Neural cell (in vitro differentiated cells): ENCODE measurements around the gene SH3TC1. TPM values are rescaled to one million over a fixed set of nuclear protein-coding genes. Genes with fewer than 3 reads are reported as not detected.

ENCODE experiments used
- H2AFZ ChIP-seq: fragments of 200-600, 300-800 bp; sonication (generic), shearing (Covaris generic); 2 replicates; pipeline ENCODE4 v1.6.0; 2014; ENCODE audit warnings: low read depth, mild to moderate bottlenecking, antibody characterized with exemption, low read length, moderate library complexity
- H3F3A ChIP-seq: fragments of 200-600 bp; shearing (Covaris generic); 2 replicates; pipeline ENCODE4 v1.6.1; 2016; ENCODE audit warnings: mild to moderate bottlenecking, moderate library complexity, mixed read lengths, antibody characterized with exemption, low read length; ENCODE audit not compliant: insufficient read depth, poor library complexity, severe bottlenecking
- H3K27ac ChIP-seq: fragments of 200-600, 300-800 bp; sonication (generic), shearing (Covaris generic); 2 replicates; pipeline ENCODE4 v1.5.1; 2014; ENCODE audit warnings: mild to moderate bottlenecking, low read length, moderate library complexity
- H3K27me3 ChIP-seq: fragments of 300-800, 200-600 bp; sonication (generic), shearing (Covaris generic); 2 replicates; pipeline ENCODE4 v1.6.0; 2014; ENCODE audit warnings: mild to moderate bottlenecking, low read depth, low read length, moderate library complexity; ENCODE audit not compliant: insufficient read depth
- H3K36me3 ChIP-seq: fragments of 300-800, 200-600 bp; sonication (generic), shearing (Covaris generic); 2 replicates; pipeline ENCODE4 v1.5.1; 2014; ENCODE audit warnings: mild to moderate bottlenecking, antibody characterized with exemption, low read length, moderate library complexity; ENCODE audit not compliant: insufficient read depth
- H3K4me2 ChIP-seq: fragments of 300-800, 200-600 bp; sonication (generic), shearing (Covaris generic); 2 replicates; pipeline ENCODE4 v1.6.0; 2014; ENCODE audit warnings: mild to moderate bottlenecking, low read length
- H3K4me3 ChIP-seq: fragments of 300-800, 200-600 bp; sonication (generic), shearing (Covaris generic); 2 replicates; pipeline ENCODE4 v1.5.1; 2014; ENCODE audit warnings: mild to moderate bottlenecking, low read length, moderate library complexity
- H3K79me2 ChIP-seq: fragments of 200-600 bp; shearing (Covaris generic); replicated peaks from 2 replicates; pipeline ENCODE4 v1.6.0; 2014; ENCODE audit warnings: mild to moderate bottlenecking, low read length, moderate library complexity; ENCODE audit not compliant: insufficient read depth
- H3K9ac ChIP-seq: fragments of 300-800, 200-600 bp; sonication (generic), shearing (Covaris generic); 2 replicates; pipeline ENCODE4 v1.6.1; 2016; ENCODE audit warnings: mild to moderate bottlenecking, low read length, mixed read lengths
- H3K9me2 ChIP-seq: fragments of 200-600 bp; shearing (Covaris generic); 2 replicates; pipeline ENCODE4 v1.6.1; 2016; ENCODE audit warnings: mild to moderate bottlenecking, low read length, mixed read lengths; ENCODE audit not compliant: insufficient read depth
- H3K9me3 ChIP-seq: fragments of 200-600, 300-800 bp; sonication (generic), shearing (Covaris generic); 2 replicates; pipeline ENCODE4 v1.6.1; 2016; ENCODE audit warnings: mild to moderate bottlenecking, mixed run types, low read length, moderate library complexity, mixed read lengths
- H4K20me1 ChIP-seq: fragments of 200-600 bp; shearing (Covaris generic); 2 replicates; pipeline ENCODE4 v1.6.1; 2016; ENCODE audit warnings: mild to moderate bottlenecking, mixed run types; ENCODE audit not compliant: insufficient read depth
- CTCF ChIP-seq: fragments of 450-650 bp; IDR thresholded peaks from 2 replicates; pipeline ENCODE4 v1.5.1; 2014; ENCODE audit warnings: antibody characterized with exemption, mild to moderate bottlenecking, moderate library complexity; ENCODE audit not compliant: poor library complexity, severe bottlenecking
- EP300 ChIP-seq: fragments of 450-650 bp; conservative IDR thresholded peaks from 2 replicates; pipeline ENCODE4 v1.6.1; 2014; ENCODE audit warnings: antibody characterized with exemption, mild to moderate bottlenecking, moderate library complexity; ENCODE audit not compliant: poor library complexity, severe bottlenecking
- EZH2 ChIP-seq: fragments of 200-600, 300-800 bp; shearing (Covaris generic), sonication (generic); IDR thresholded peaks from 2 replicates; pipeline ENCODE4 v1.6.1; 2014; ENCODE audit warnings: antibody characterized with exemption, low read length, borderline replicate concordance, mild to moderate bottlenecking; ENCODE audit not compliant: insufficient read depth, poor library complexity, severe bottlenecking
- MXI1 ChIP-seq: fragments of 450-650 bp; conservative IDR thresholded peaks from 2 replicates; pipeline ENCODE4 v1.6.1; 2014; ENCODE audit warnings: antibody characterized with exemption, mild to moderate bottlenecking; ENCODE audit not compliant: poor library complexity, severe bottlenecking
- POLR2AphosphoS5 ChIP-seq: IDR thresholded peaks from 2 replicates; pipeline ENCODE4 v1.6.1; 2012
- RAD21 ChIP-seq: fragments of 450-650 bp; conservative IDR thresholded peaks from 2 replicates; pipeline ENCODE4 v1.6.1; 2014; ENCODE audit warnings: antibody characterized with exemption, mild to moderate bottlenecking, moderate library complexity
- SMC3 ChIP-seq: fragments of 450-650 bp; conservative IDR thresholded peaks from 2 replicates; pipeline ENCODE4 v1.6.1; 2014; ENCODE audit warnings: antibody characterized with exemption, mild to moderate bottlenecking, moderate library complexity; ENCODE audit not compliant: poor library complexity
- TAF1 ChIP-seq: IDR thresholded peaks from 2 replicates; pipeline ENCODE4 v1.6.1; 2012; ENCODE audit warnings: low read depth
- polyA plus RNA-seq: library from polyadenylated mRNA; depleted of rRNA; stranded (reverse); fragments of >200 nt; gene quantifications from 2 replicates; pipeline ENCODE4 v1.2.3, GENCODE V29; 2014
- TF ChIP-seq, protein P1 (sequence below): IDR thresholded peaks from 2 replicates; pipeline ENCODE4 v1.6.1; 2012; ENCODE audit warnings: borderline replicate concordance

Gene SH3TC1
- polyA plus RNA-seq, 1 donor from 2014 or later = not detected

DNA sequence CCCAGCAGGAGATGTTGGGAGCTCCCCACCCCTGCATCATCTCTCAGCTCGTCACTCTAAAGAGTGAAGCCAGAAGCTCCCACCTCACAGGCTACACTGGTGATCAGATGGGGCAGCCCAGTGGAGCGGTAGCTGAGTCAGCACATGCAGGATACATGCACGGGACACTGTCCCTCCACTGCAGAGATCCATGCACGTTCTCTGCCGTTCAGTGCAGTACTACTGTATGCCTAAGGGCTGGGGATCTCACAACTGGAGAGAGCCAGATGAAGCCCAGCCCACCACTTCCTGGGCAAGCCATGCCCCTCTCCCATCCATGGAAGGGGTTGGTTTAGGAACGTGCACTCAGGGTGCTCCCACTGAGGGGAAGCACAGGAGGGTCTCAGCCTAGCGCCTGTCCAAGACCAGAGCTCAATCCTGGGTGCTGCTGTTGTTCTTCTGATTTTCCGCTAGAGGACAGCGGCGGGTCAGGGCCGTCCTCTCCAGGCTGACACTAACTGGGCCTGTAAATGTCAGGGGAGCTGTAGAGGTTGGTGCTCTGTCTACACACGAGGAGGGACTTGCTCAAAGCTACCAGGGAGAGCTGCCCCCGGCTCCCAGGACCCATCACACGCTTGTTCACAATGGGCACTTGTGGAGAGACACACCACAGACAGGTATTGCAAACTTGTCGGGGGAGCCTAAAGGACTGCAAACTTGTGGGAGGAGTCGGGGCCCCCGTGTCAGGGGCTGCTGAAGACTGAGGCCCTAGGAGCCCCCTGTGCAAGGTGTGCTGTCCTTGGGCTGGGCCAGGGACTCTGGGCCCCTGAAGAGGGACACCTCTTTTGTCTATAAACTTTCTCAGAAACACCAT is 22.3 kb upstream of the SH3TC1 start:
- Histone ChIP-seq H3K36me3 (no peaks in the 10 kb centered on the region), H3K9ac (no peak overlapping the region), H3K27ac (no peak overlapping the region), H3K79me2 (no peaks in the 10 kb centered on the region), H3K27me3 (no peaks in the 10 kb centered on the region), H4K20me1 (no peaks in the 10 kb centered on the region), H2AFZ (no peak overlapping the region), H3K9me3 (no peaks in the 10 kb centered on the region), H3K4me3 (no peak overlapping the region), H3K9me2 (no peaks in the 10 kb centered on the region), H3K4me2 (no peak overlapping the region), H3F3A (no peaks in the 10 kb centered on the region)
- no peak for TF ChIP-seq POLR2AphosphoS5
- TF ChIP-seq TAF1 = no peak
- TF ChIP-seq MXI1 = no peak
- peak; percentile 70 for TF ChIP-seq SMC3
- no peak for TF ChIP-seq EZH2
- TF ChIP-seq, protein P1, sequence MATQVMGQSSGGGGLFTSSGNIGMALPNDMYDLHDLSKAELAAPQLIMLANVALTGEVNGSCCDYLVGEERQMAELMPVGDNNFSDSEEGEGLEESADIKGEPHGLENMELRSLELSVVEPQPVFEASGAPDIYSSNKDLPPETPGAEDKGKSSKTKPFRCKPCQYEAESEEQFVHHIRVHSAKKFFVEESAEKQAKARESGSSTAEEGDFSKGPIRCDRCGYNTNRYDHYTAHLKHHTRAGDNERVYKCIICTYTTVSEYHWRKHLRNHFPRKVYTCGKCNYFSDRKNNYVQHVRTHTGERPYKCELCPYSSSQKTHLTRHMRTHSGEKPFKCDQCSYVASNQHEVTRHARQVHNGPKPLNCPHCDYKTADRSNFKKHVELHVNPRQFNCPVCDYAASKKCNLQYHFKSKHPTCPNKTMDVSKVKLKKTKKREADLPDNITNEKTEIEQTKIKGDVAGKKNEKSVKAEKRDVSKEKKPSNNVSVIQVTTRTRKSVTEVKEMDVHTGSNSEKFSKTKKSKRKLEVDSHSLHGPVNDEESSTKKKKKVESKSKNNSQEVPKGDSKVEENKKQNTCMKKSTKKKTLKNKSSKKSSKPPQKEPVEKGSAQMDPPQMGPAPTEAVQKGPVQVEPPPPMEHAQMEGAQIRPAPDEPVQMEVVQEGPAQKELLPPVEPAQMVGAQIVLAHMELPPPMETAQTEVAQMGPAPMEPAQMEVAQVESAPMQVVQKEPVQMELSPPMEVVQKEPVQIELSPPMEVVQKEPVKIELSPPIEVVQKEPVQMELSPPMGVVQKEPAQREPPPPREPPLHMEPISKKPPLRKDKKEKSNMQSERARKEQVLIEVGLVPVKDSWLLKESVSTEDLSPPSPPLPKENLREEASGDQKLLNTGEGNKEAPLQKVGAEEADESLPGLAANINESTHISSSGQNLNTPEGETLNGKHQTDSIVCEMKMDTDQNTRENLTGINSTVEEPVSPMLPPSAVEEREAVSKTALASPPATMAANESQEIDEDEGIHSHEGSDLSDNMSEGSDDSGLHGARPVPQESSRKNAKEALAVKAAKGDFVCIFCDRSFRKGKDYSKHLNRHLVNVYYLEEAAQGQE = no peak
- no peak for TF ChIP-seq EP300
- peak; percentile 74 for TF ChIP-seq RAD21
- peak; percentile 75 for TF ChIP-seq CTCF

GRCh38 chr4:8177552-8177951 is 21.5 kb upstream of the SH3TC1 start:
- H3K9me2 ChIP-seq = no peaks in the 10 kb centered on the region
- H4K20me1 ChIP-seq = no peaks in the 10 kb centered on the region
- H3K79me2 ChIP-seq = no peaks in the 10 kb centered on the region
- H3K4me3 ChIP-seq = no peak overlapping the region
- H3K9ac ChIP-seq = no peak overlapping the region
- H3F3A ChIP-seq = no peaks in the 10 kb centered on the region
- no peak overlapping the region for H3K27ac ChIP-seq
- no peak overlapping the region for H2AFZ ChIP-seq
- no peaks in the 10 kb centered on the region for H3K27me3 ChIP-seq
- no peaks in the 10 kb centered on the region for H3K9me3 ChIP-seq
- TF ChIP-seq SMC3 (no peak), RAD21 (no peak), CTCF (no peak), EZH2 (no peak), EP300 (no peak), POLR2AphosphoS5 (no peak), MXI1 (no peak), TAF1 (no peak)
- TF ChIP-seq, protein P1 = no peak
- H3K4me2 ChIP-seq = no peak overlapping the region
- no peaks in the 10 kb centered on the region for H3K36me3 ChIP-seq
